K562 (cell line): Measurements from ENCODE around the gene C10orf71. TPM values are rescaled to one million over a fixed set of nuclear protein-coding genes. Genes with fewer than 3 reads are reported as not detected.

Experiments
- BHLHE40 ChIP-seq: IDR thresholded peaks from 2 replicates; pipeline ENCODE4 v1.6.1; 2011; ENCODE audit warnings: low read length, improper control_type of control experiment
- BRD4 ChIP-seq: fragments of 200-600 bp; sonication (generic); IDR thresholded peaks from 2 replicates; pipeline ENCODE4 v1.6.1; 2017; ENCODE audit warnings: inconsistent platforms
- CHD1 ChIP-seq: fragments of 200-600 bp; sonication (generic); IDR thresholded peaks from one replicate; pipeline ENCODE4 v1.6.1; 2012; ENCODE audit warnings: mild to moderate bottlenecking, moderate library complexity, low read length, inconsistent platforms
- DMBX1 ChIP-seq: fragments of 250-450 bp; sonication (Bioruptor Pico); IDR thresholded peaks from 2 replicates; pipeline ENCODE4 v1.8.0; 2022; ENCODE audit warnings: inconsistent platforms, mild to moderate bottlenecking, moderate library complexity, borderline replicate concordance
- ELK3 ChIP-seq: fragments of 450-650 bp; formaldehyde crosslinking; IDR thresholded peaks from 2 replicates; pipeline ENCODE4 v1.4.0; 2020; ENCODE audit warnings: mild to moderate bottlenecking
- GATA2 ChIP-seq: sonication (generic); formaldehyde crosslinking; IDR thresholded peaks from 2 replicates; pipeline ENCODE4 v1.4.0; 2020; ENCODE audit warnings: mild to moderate bottlenecking, missing genetic modification reagents
- HNRNPH1 ChIP-seq: fragments of 200-400 bp; formaldehyde crosslinking; optimal IDR thresholded peaks from 2 replicates; pipeline ENCODE3; 2017; ENCODE audit warnings: low read depth, mild to moderate bottlenecking, low read length, moderate library complexity
- MTA2 ChIP-seq: fragments of 450-650 bp; IDR thresholded peaks from 2 replicates; pipeline ENCODE4 v1.6.1; 2016; ENCODE audit warnings: low read depth
- MTF1 ChIP-seq: fragments of 250-450 bp; sonication (Bioruptor Pico); IDR thresholded peaks from 2 replicates; pipeline ENCODE4 v1.9.0; 2021; ENCODE audit warnings: moderate library complexity, mild to moderate bottlenecking, inconsistent platforms, borderline replicate concordance
- POLR3G ChIP-seq: IDR thresholded peaks from 2 replicates; pipeline ENCODE4 v1.6.1; 2011; ENCODE audit not compliant: insufficient read length, insufficient replicate concordance; ENCODE audit errors: extremely low read depth
- SREBF1 ChIP-seq: fragments of 150-350 bp; IDR thresholded peaks from 2 replicates; pipeline ENCODE4 v1.6.1; 2014; ENCODE audit warnings: antibody characterized with exemption, low read depth, low read length, borderline replicate concordance
- TBP ChIP-seq: optimal IDR thresholded peaks from 2 replicates; pipeline ENCODE3; 2011; ENCODE audit warnings: low read depth, low read length, improper control_type of control experiment
- UBTF ChIP-seq, 2 experiments: IDR thresholded peaks; 2 replicates each; pipeline ENCODE4 v1.6.1; 2012; ENCODE audit warnings: improper control_type of control experiment in 2 of 2, low read depth in 2 of 2, low read length in 2 of 2, borderline replicate concordance in 1 of 2
- ZKSCAN1 ChIP-seq: fragments of 150-350 bp; IDR thresholded peaks from 2 replicates; pipeline ENCODE4 v1.6.1; 2016; ENCODE audit warnings: low read depth, low read length
- ZNF280A ChIP-seq: fragments of 450-650 bp; IDR thresholded peaks from 2 replicates; pipeline ENCODE4 v1.6.1; 2018; ENCODE audit warnings: mild to moderate bottlenecking, low read depth; ENCODE audit not compliant: partially characterized antibody
- ZNF3 ChIP-seq: fragments of 250-450 bp; sonication (Bioruptor Pico); IDR thresholded peaks from 2 replicates; pipeline ENCODE4 v1.5.0; 2021; ENCODE audit warnings: mild to moderate bottlenecking, moderate library complexity
- ZNF398 ChIP-seq: fragments of 250-450 bp; sonication (Bioruptor Pico); IDR thresholded peaks from 2 replicates; pipeline ENCODE4 v1.8.0; 2021; ENCODE audit warnings: moderate library complexity, mild to moderate bottlenecking, inconsistent platforms
- ZNF518B ChIP-seq: fragments of 250-450 bp; sonication (Bioruptor Pico); IDR thresholded peaks from 2 replicates; pipeline ENCODE4 v1.5.0; 2021; ENCODE audit warnings: mild to moderate bottlenecking, moderate library complexity
- ZNF57 ChIP-seq: fragments of 450-650 bp; formaldehyde crosslinking; IDR thresholded peaks from 2 replicates; pipeline ENCODE4 v1.4.0; 2020; ENCODE audit warnings: mild to moderate bottlenecking, moderate library complexity
- ZSCAN29 ChIP-seq: fragments of 450-650 bp; IDR thresholded peaks from 2 replicates; pipeline ENCODE4 v1.6.1; 2017
- polyA plus RNA-seq, 8 experiments: library from polyadenylated mRNA; depleted of rRNA in 4 of 8; stranded (reverse) in 5 of 8; unstranded in 3 of 8; fragments of >200 nt; fragmentation: Nextera tagmentation in 2 of 8; fragmentation: Illumina TruSeq in 1 of 8; extraction: Ambion mirVana in 2 of 8; extraction: Trizol in 1 of 8; gene quantifications; 2 replicates each; pipeline versions ENCODE4 v1.2.1 to v1.2.3, GENCODE V29; 2011 to 2014; ENCODE audit warnings: inconsistent platforms in 1 of 8, missing spikeins in 1 of 8
- total RNA-seq, 7 experiments: library from RNA; depleted of rRNA in 6 of 7; stranded (reverse); fragments of >200 nt in 6 of 7; fragmentation: Illumina TruSeq in 2 of 7; extraction: Trizol in 2 of 7; gene quantifications; 2 replicates each; pipeline versions ENCODE4 v1.2.1 to v1.2.3, GENCODE V29; 2011 to 2021; ENCODE audit warnings: low replicate concordance in 1 of 7

The C10orf71 gene
- total and polyA plus RNA-seq, 9 of the 15 experiments (the other 6 are each of a cell fraction or from before 2014, with no cell fraction given), result 0.06 to 4.5 (median 1.3) TPM

- TF ChIP-seq ZNF398 (CRISPR knock-in tag) (no peak), TBP (no peak), BHLHE40 (no peak), GATA2 (CRISPR knock-in tag) (no peak), UBTF (IDR thresholded peaks at IDR 0.05; ENCODE audit: borderline replicate concordance in 1 of 2, low read depth in 2 of 2, low read length in 2 of 2) (no peak), ZNF57 (no peak), CHD1 (no peak), DMBX1 (CRISPR knock-in tag) (peak; percentile 79), HNRNPH1 (no peak), POLR3G (no peak), MTF1 (CRISPR knock-in tag) (no peak), MTA2 (no peak), ZSCAN29 (no peak), ZKSCAN1 (no peak), ELK3 (CRISPR knock-in tag) (no peak), SREBF1 (no peak), ZNF280A (no peak), ZNF3 (CRISPR knock-in tag) (no peak), BRD4 (no peak), ZNF518B (CRISPR knock-in tag) (no peak)
These were observed 41.8 kb upstream of the C10orf71 start (continued) for GRCh38 chr10:49257154-49257553.
